GM18858 (cell line): ENCODE results near the gene ZNF253.
A peak's percentile ranks its signal among the peaks of the same experiment; 100 is the strongest.
"Not testable (repeated sequence)": the region's sequence is repeated elsewhere in the genome, so short reads cannot be mapped to it uniquely, and the experiment has no call there.

Experiments
- ATAC-seq: cut with Tn5 transposase; IDR thresholded peaks from one replicate; pipeline ENCODE4 v1.9.1; 2021; ENCODE audit not compliant: unreplicated experiment

The ZNF253 gene

DNA sequence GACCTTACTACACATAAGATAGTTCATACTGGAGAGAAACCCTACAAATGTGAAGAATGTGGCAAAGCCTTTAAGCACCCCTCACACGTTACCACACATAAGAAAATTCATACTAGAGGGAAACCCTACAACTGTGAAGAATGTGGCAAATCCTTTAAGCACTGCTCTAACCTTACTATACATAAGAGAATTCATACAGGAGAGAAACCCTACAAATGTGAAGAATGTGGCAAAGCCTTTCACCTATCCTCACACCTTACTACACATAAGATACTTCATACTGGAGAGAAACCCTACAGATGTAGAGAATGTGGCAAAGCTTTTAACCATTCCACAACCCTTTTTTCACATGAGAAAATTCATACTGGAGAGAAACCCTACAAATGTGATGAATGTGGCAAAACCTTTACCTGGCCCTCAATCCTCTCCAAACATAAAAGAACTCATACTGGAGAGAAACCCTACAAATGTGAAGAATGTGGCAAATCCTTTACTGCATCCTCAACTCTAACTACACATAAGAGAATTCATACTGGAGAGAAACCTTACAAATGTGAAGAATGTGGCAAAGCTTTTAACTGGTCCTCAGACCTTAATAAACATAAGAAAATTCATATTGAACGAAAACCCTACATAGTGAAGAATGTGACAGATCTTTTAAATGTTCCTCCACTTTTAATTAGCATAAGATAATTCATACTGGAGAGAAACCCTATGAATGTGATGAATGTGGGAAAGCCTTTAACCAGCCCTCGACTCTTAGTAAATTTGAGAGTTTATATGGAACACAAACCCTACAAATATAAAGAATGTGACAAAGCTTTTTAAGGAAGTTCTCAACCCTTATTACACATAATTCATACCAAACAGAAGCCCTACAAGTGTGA, 26.6 kb downstream of the ZNF253 start:
- ATAC-seq, result not testable (repeated sequence)

- ATAC-seq, result no peak
These were observed 34.6 kb downstream of the ZNF253 start for GRCh38 chr19:19900139-19900728.

- peak; percentile 91 for ATAC-seq
These were observed 35.2 kb downstream of the ZNF253 start, which contains the start of gene ZNF93 for GRCh38 chr19:19900729-19901444. ZNF93 (plus strand) TSS chr19:19900946; CDS start chr19:19901089, 143 bp downstream.

GRCh38 chr19:19907551-19907950, 41.9 kb downstream of the ZNF253 start:
- ATAC-seq, result not testable (repeated sequence)

GRCh38 chr19:19909654-19910053, 44.0 kb downstream of the ZNF253 start:
- ATAC-seq, result no peak

DNA sequence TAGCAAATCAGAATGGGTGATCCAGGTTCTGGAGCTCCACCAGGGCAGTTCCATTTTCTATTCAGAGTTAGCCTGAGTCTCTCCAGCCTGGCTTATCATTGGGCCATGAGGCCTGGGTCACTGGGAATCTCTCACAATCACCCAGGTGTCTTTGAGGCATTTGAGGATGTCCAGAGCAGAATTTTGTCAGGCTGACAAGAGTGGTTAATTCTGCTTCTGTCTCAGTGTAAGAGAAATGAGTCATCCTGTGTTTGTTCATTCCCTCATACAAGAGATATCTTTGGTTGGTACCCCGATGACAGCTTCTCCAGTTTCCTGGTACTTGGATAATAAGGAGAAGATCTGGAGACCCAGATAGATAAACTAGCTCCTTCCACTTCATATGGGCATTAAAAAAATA, 45.5 kb downstream of the ZNF253 start:
- no peak for ATAC-seq

GRCh38 chr19:19914596-19914995, 48.9 kb downstream of the ZNF253 start:
- ATAC-seq, result no peak

- ATAC-seq, result not testable (repeated sequence)
These were observed 64.7 kb downstream of the ZNF253 start for GRCh38 chr19:19930417-19930816.

DNA sequence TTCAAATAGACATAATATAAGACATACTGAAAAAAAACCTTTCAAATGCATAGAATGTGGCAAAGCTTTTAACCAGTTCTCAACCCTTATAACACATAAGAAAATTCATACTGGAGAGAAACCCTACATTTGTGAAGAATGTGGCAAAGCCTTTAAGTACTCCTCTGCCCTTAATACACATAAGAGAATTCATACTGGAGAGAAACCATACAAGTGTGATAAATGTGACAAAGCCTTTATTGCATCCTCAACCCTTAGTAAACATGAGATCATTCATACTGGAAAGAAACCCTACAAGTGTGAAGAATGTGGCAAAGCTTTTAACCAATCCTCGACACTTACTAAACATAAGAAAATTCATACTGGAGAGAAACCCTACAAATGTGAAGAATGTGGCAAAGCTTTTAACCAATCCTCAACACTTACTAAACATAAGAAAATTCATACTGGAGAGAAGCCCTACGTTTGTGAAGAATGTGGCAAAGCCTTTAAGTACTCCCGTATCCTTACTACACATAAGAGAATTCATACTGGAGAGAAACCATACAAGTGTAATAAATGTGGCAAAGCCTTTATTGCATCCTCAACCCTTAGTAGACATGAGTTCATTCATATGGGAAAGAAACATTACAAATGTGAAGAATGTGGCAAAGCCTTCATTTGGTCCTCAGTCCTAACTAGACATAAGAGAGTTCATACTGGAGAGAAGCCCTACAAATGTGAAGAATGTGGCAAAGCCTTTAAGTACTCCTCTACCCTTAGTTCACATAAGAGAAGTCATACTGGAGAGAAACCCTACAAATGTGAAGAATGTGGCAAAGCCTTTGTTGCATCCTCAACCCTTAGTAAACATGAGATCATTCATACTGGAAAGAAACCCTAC, 68.0 kb downstream of the ZNF253 start:
- not testable (repeated sequence) for ATAC-seq

- no peak for ATAC-seq
These were observed 71.7 kb downstream of the ZNF253 start for GRCh38 chr19:19937403-19937802.

GRCh38 chr19:19938449-19938848, 72.8 kb downstream of the ZNF253 start:
- no peak for ATAC-seq

GRCh38 chr19:19943848-19944582, 78.3 kb downstream of the ZNF253 start:
- no peak for ATAC-seq
